K562 (cell line): ENCODE measurements around the gene ITGA6. TPM values are rescaled to one million over a fixed set of nuclear protein-coding genes. Genes with fewer than 3 reads are reported as not detected.

Experiments used
- ATF1 ChIP-seq, 2 experiments: fragments of 450-650 bp in 1 of 2; IDR thresholded peaks; 2 replicates each; pipeline ENCODE4 v1.6.1; 2016; ENCODE audit warnings: missing compliant biosample characterization in 1 of 2, missing genetic modification characterization in 1 of 2
- BACH1 ChIP-seq: fragments of 200-800 bp; sonication (Bioruptor generic); IDR thresholded peaks from 2 replicates; pipeline ENCODE4 v1.6.1; 2016; ENCODE audit warnings: missing genetic modification characterization, missing compliant biosample characterization
- BCOR ChIP-seq: fragments of 450-650 bp; IDR thresholded peaks from 2 replicates; pipeline ENCODE4 v1.6.1; 2016
- CREB1 ChIP-seq, 2 experiments: sonication (generic) in 1 of 2; formaldehyde crosslinking in 1 of 2; IDR thresholded peaks; 2 replicates each; pipeline versions ENCODE4 v1.6.1 to v1.8.0; 2012 to 2022; ENCODE audit warnings: inconsistent platforms in 1 of 2, mild to moderate bottlenecking in 1 of 2, missing genetic modification reagents in 1 of 2, moderate library complexity in 1 of 2
- EP400 ChIP-seq: fragments of 450-650 bp; IDR thresholded peaks from 2 replicates; pipeline ENCODE4 v1.6.1; 2017; ENCODE audit warnings: antibody characterized with exemption, mild to moderate bottlenecking, moderate library complexity
- ETS2 ChIP-seq: IDR thresholded peaks from 2 replicates; pipeline ENCODE4 v1.6.1; 2016; ENCODE audit warnings: borderline replicate concordance, missing genetic modification characterization, mild to moderate bottlenecking, moderate library complexity, missing compliant biosample characterization; ENCODE audit not compliant: poor library complexity, severe bottlenecking
- FOXJ2 ChIP-seq: fragments of 200-800 bp; sonication (Bioruptor generic); IDR thresholded peaks from 2 replicates; pipeline ENCODE4 v1.6.1; 2016; ENCODE audit warnings: missing genetic modification characterization, missing compliant biosample characterization
- HMGN3 ChIP-seq: IDR thresholded peaks from 2 replicates; pipeline ENCODE4 v1.6.1; 2011; ENCODE audit warnings: borderline replicate concordance, low read depth, mild to moderate bottlenecking, mixed read lengths, low read length; ENCODE audit not compliant: insufficient read length; ENCODE audit errors: extremely low read depth
- MEF2A ChIP-seq: IDR thresholded peaks from 2 replicates; pipeline ENCODE4 v1.6.1; 2011; ENCODE audit warnings: low read depth, mild to moderate bottlenecking, low read length, moderate library complexity; ENCODE audit not compliant: control insufficient read depth
- PBX2 ChIP-seq, 2 experiments: IDR thresholded peaks in 1 of 2; conservative IDR thresholded peaks in 1 of 2; 2 replicates each; pipeline ENCODE4 v1.6.1; 2016; ENCODE audit warnings: low read depth in 2 of 2, mild to moderate bottlenecking in 1 of 2, missing compliant biosample characterization in 1 of 2, missing genetic modification characterization in 1 of 2, moderate library complexity in 1 of 2
- PRDM10 ChIP-seq: fragments of 450-650 bp; IDR thresholded peaks from 2 replicates; pipeline ENCODE4 v1.6.1; 2018; ENCODE audit not compliant: partially characterized antibody
- RAD51 ChIP-seq: fragments of 450-650 bp; IDR thresholded peaks from 2 replicates; pipeline ENCODE4 v1.7.1; 2016; ENCODE audit warnings: low read depth, mild to moderate bottlenecking, borderline replicate concordance
- SMAD3 ChIP-seq: fragments of 450-650 bp; formaldehyde crosslinking; conservative IDR thresholded peaks from 2 replicates; pipeline ENCODE4 v1.4.0; 2020; ENCODE audit warnings: mild to moderate bottlenecking
- VEZF1 ChIP-seq: fragments of 200-800 bp; sonication (Bioruptor generic); IDR thresholded peaks from 2 replicates; pipeline ENCODE4 v1.6.1; 2017; ENCODE audit warnings: missing genetic modification characterization, missing compliant biosample characterization
- ZNF398 ChIP-seq: fragments of 250-450 bp; sonication (Bioruptor Pico); IDR thresholded peaks from 2 replicates; pipeline ENCODE4 v1.8.0; 2021; ENCODE audit warnings: moderate library complexity, mild to moderate bottlenecking, inconsistent platforms
- polyA plus RNA-seq, 8 experiments: library from polyadenylated mRNA; depleted of rRNA in 4 of 8; stranded (reverse) in 5 of 8; unstranded in 3 of 8; fragments of >200 nt; fragmentation: Nextera tagmentation in 2 of 8; fragmentation: Illumina TruSeq in 1 of 8; extraction: Ambion mirVana in 2 of 8; extraction: Trizol in 1 of 8; gene quantifications; 2 replicates each; pipeline versions ENCODE4 v1.2.1 to v1.2.3, GENCODE V29; 2011 to 2014; ENCODE audit warnings: inconsistent platforms in 1 of 8, missing spikeins in 1 of 8
- total RNA-seq, 7 experiments: library from RNA; depleted of rRNA in 6 of 7; stranded (reverse); fragments of >200 nt in 6 of 7; fragmentation: Illumina TruSeq in 2 of 7; extraction: Trizol in 2 of 7; gene quantifications; 2 replicates each; pipeline versions ENCODE4 v1.2.1 to v1.2.3, GENCODE V29; 2011 to 2021; ENCODE audit warnings: low replicate concordance in 1 of 7

Gene ITGA6
- total and polyA plus RNA-seq, 9 of the 15 experiments (the other 6 are each of a cell fraction or from before 2014, with no cell fraction given), result 0.01 to 0.29 (median 0.05) TPM; not detected in 5

- no peak for TF ChIP-seq ZNF398 (CRISPR knock-in tag)
- TF ChIP-seq PBX2 (CRISPR knock-in tag; IDR thresholded peaks at IDR 0.05; ENCODE audit: low read depth), result no peak
- TF ChIP-seq PBX2 (tag; conservative IDR thresholded peaks at IDR 0.05; ENCODE audit: low read depth), result peak; percentile 79
- TF ChIP-seq PRDM10, result no peak
- TF ChIP-seq FOXJ2 (tag), result no peak
- TF ChIP-seq CREB1 (IDR thresholded peaks at IDR 0.05), result peak; percentile 51; the same call in 1 of the 2 replicates
- peak; percentile 34; the same call in 1 of the 2 replicates for TF ChIP-seq CREB1 (CRISPR knock-in tag; IDR thresholded peaks at IDR 0.05)
- 0 out of 2 replicates have a peak, but pooled peaks have one; percentile 54 for TF ChIP-seq SMAD3
- peak; percentile 67; the same call in 1 of the 2 replicates for TF ChIP-seq MEF2A
- no peak for TF ChIP-seq ETS2
- TF ChIP-seq BACH1 (tag), result peak; percentile 97
- TF ChIP-seq ATF1 (CRISPR knock-in tag; IDR thresholded peaks at IDR 0.05), result no peak
- peak; percentile 46 for TF ChIP-seq ATF1 (tag; IDR thresholded peaks at IDR 0.05)
- peak; percentile 88 for TF ChIP-seq VEZF1 (CRISPR knock-in tag)
- TF ChIP-seq RAD51, result peak; percentile 19; the same call in 1 of the 2 replicates
- TF ChIP-seq EP400, result peak; percentile 48
- peak; percentile 97 for TF ChIP-seq HMGN3
- peak; percentile 80 for TF ChIP-seq BCOR
These were observed 125.3 kb downstream of the ITGA6 start (continued) for GRCh38 chr2:172552547-172553291.
